IMR-90 (cell line): Measurements from ENCODE around the gene SWAP70. TPM values are rescaled to one million over a fixed set of nuclear protein-coding genes. Genes with fewer than 3 reads are reported as not detected.

ENCODE experiments used
- ATAC-seq: fragments of 200-7000 bp; cut with Tn5 transposase; 2 replicates; pipeline ENCODE4 v1.9.1; 2020; ENCODE audit warnings: low read depth, mild to moderate bottlenecking, moderate library complexity
- BruUV-seq: library from RNA; stranded (reverse); fragments of 400-500 nt; replicated peaks from 2 replicates; lab custom pipeline; 2021; lab: Mats Ljungman, UMichigan
- CTCF ChIA-PET: fragments of 300-600 bp; formaldehyde crosslinking; extraction: SDS; loops from one replicate; lab custom pipeline; 2021; ENCODE audit warnings: antibody characterized with exemption; lab: Yijun Ruan, JAX
- POLR2A ChIA-PET: fragments of 300-600 bp; sonication (Branson Sonifier 250); formaldehyde crosslinking; loops from one replicate; lab custom pipeline; 2022; ENCODE audit warnings: antibody characterized with exemption; ENCODE audit not compliant: unreplicated experiment; lab: Charles Lee
- DNase-seq: peaks from one replicate; pipeline ENCODE4 v3.0.0; 2013
- H2AFZ ChIP-seq: replicated peaks from 2 replicates; pipeline ENCODE3; 2013; ENCODE audit warnings: low read length, mild to moderate bottlenecking; ENCODE audit not compliant: poor library complexity
- H2AK5ac ChIP-seq: 2 replicates; pipeline ENCODE4 v1.6.1; 2013; ENCODE audit warnings: low read depth, low read length, inconsistent platforms
- H2AK9ac ChIP-seq: replicated peaks from 2 replicates; pipeline ENCODE3; 2013; ENCODE audit warnings: mild to moderate bottlenecking, low read depth, low read length, moderate library complexity; ENCODE audit not compliant: poor library complexity
- H2BK120ac ChIP-seq: 2 replicates; pipeline ENCODE4 v1.6.1; 2013; ENCODE audit warnings: low read depth, low read length, inconsistent platforms
- H2BK15ac ChIP-seq: 3 replicates; pipeline ENCODE4 v1.6.1; 2013; ENCODE audit warnings: low read depth, low read length, inconsistent platforms
- H2BK20ac ChIP-seq: 2 replicates; pipeline ENCODE4 v1.6.1; 2013; ENCODE audit warnings: low read depth, mild to moderate bottlenecking, inconsistent platforms, low read length, moderate library complexity
- H2BK5ac ChIP-seq: 2 replicates; pipeline ENCODE4 v1.6.1; 2013; ENCODE audit warnings: mild to moderate bottlenecking, low read depth, low read length, inconsistent platforms; ENCODE audit not compliant: poor library complexity, severe bottlenecking
- H3K14ac ChIP-seq: replicated peaks from 2 replicates; pipeline ENCODE4 v1.6.1; 2013; ENCODE audit warnings: low read depth, low read length, inconsistent platforms
- H3K18ac ChIP-seq: 2 replicates; pipeline ENCODE4 v1.6.1; 2013; ENCODE audit warnings: low read depth, low read length, control low read depth
- H3K23ac ChIP-seq: 2 replicates; pipeline ENCODE4 v1.6.1; 2013; ENCODE audit warnings: low read depth, low read length, inconsistent platforms
- H3K27ac ChIP-seq: 2 replicates; pipeline ENCODE4 v1.5.1; 2013; ENCODE audit warnings: mild to moderate bottlenecking, control low read depth, low read length; ENCODE audit not compliant: insufficient read depth
- H3K27me3 ChIP-seq: 2 replicates; pipeline ENCODE4 v1.6.1; 2013; ENCODE audit warnings: low read length; ENCODE audit not compliant: control insufficient read depth, insufficient read depth
- H3K36me3 ChIP-seq: 2 replicates; pipeline ENCODE4 v1.6.1; 2013; ENCODE audit warnings: low read length, mixed read lengths; ENCODE audit not compliant: control insufficient read depth, insufficient read depth
- H3K4ac ChIP-seq: 2 replicates; pipeline ENCODE4 v1.6.1; 2013; ENCODE audit warnings: low read depth, low read length, inconsistent platforms
- H3K4me1 ChIP-seq: 2 replicates; pipeline ENCODE4 v1.6.1; 2013; ENCODE audit warnings: low read length, mixed read lengths; ENCODE audit not compliant: control insufficient read depth, insufficient read depth
- H3K4me2 ChIP-seq: 2 replicates; pipeline ENCODE4 v1.6.1; 2013; ENCODE audit warnings: low read depth, mild to moderate bottlenecking, control low read depth, low read length, moderate library complexity
- H3K4me3 ChIP-seq: 2 replicates; pipeline ENCODE4 v1.5.1; 2013; ENCODE audit warnings: low read depth, mild to moderate bottlenecking, control low read depth, low read length, moderate library complexity; ENCODE audit not compliant: insufficient read depth
- H3K56ac ChIP-seq: 2 replicates; pipeline ENCODE4 v1.6.1; 2013; ENCODE audit warnings: low read length, inconsistent platforms; ENCODE audit not compliant: insufficient read depth; ENCODE audit errors: extremely low read depth
- H3K79me1 ChIP-seq, 2 experiments: 2 replicates each; pipeline ENCODE4 v1.6.1; 2013; ENCODE audit warnings: low read length in 2 of 2, inconsistent platforms in 1 of 2, low read depth in 1 of 2
- H3K9ac ChIP-seq: 2 replicates; pipeline ENCODE4 v1.6.1; 2013; ENCODE audit warnings: low read depth, low read length, control low read depth
- H3K9me1 ChIP-seq: 2 replicates; pipeline ENCODE4 v1.6.1; 2013; ENCODE audit warnings: low read length, inconsistent platforms; ENCODE audit not compliant: insufficient read depth
- H3K9me3 ChIP-seq: 2 replicates; pipeline ENCODE4 v1.6.1; 2013; ENCODE audit warnings: low read length; ENCODE audit not compliant: control insufficient read depth, insufficient read depth
- H4K20me1 ChIP-seq: 2 replicates; pipeline ENCODE4 v1.6.1; 2013; ENCODE audit warnings: low read length, inconsistent platforms; ENCODE audit not compliant: insufficient read depth
- H4K5ac ChIP-seq: 2 replicates; pipeline ENCODE4 v1.6.1; 2013; ENCODE audit warnings: mild to moderate bottlenecking, low read depth, low read length, control low read depth
- H4K8ac ChIP-seq, 2 experiments: 2 replicates each; pipeline ENCODE4 v1.6.1; 2013; ENCODE audit warnings: low read depth in 2 of 2, low read length in 2 of 2, control low read depth in 1 of 2, inconsistent platforms in 1 of 2
- H4K91ac ChIP-seq: 2 replicates; pipeline ENCODE4 v1.6.1; 2013; ENCODE audit warnings: low read depth, low read length, inconsistent platforms; ENCODE audit not compliant: insufficient read depth
- BHLHE40 ChIP-seq: fragments of 150-350 bp; IDR thresholded peaks from 2 replicates; pipeline ENCODE4 v1.6.1; 2016; ENCODE audit warnings: mild to moderate bottlenecking, low read depth, low read length
- CEBPB ChIP-seq: IDR thresholded peaks from 2 replicates; pipeline ENCODE4 v1.6.1; 2012; ENCODE audit warnings: low read depth, low read length, improper control_type of control experiment
- CHD1 ChIP-seq: IDR thresholded peaks from 2 replicates; pipeline ENCODE4 v1.6.1; 2012; ENCODE audit warnings: low read depth, low read length, improper control_type of control experiment
- CTCF ChIP-seq: conservative IDR thresholded peaks from 2 replicates; pipeline ENCODE4 v1.5.1; 2012; ENCODE audit warnings: mild to moderate bottlenecking, low read depth, low read length, improper control_type of control experiment
- FOS ChIP-seq: fragments of 150-350 bp; IDR thresholded peaks from 2 replicates; pipeline ENCODE4 v1.6.1; 2016; ENCODE audit warnings: low read depth, low read length
- MAFK ChIP-seq: IDR thresholded peaks from 2 replicates; pipeline ENCODE4 v1.6.1; 2012; ENCODE audit warnings: low read depth, low read length, improper control_type of control experiment
- MAZ ChIP-seq: IDR thresholded peaks from 2 replicates; pipeline ENCODE4 v1.6.1; 2012; ENCODE audit warnings: low read depth, mild to moderate bottlenecking, low read length, improper control_type of control experiment, moderate library complexity, borderline replicate concordance
- MXI1 ChIP-seq: IDR thresholded peaks from 2 replicates; pipeline ENCODE4 v1.6.1; 2012; ENCODE audit warnings: low read depth, mild to moderate bottlenecking, low read length, moderate library complexity, borderline replicate concordance
- NFE2L2 ChIP-seq: fragments of 150-350 bp; IDR thresholded peaks from 2 replicates; pipeline ENCODE4 v1.6.1; 2016; ENCODE audit warnings: low read depth, mild to moderate bottlenecking, low read length
- POLR2A ChIP-seq: IDR thresholded peaks from 2 replicates; pipeline ENCODE4 v1.6.1; 2012; ENCODE audit warnings: mild to moderate bottlenecking, low read depth, low read length
- RAD21 ChIP-seq: IDR thresholded peaks from 2 replicates; pipeline ENCODE4 v1.6.1; 2012; ENCODE audit warnings: low read length, improper control_type of control experiment
- RCOR1 ChIP-seq: IDR thresholded peaks from 2 replicates; pipeline ENCODE4 v1.6.1; 2012; ENCODE audit warnings: mild to moderate bottlenecking, low read length, improper control_type of control experiment; ENCODE audit not compliant: insufficient replicate concordance
- RFX5 ChIP-seq: IDR thresholded peaks from 2 replicates; pipeline ENCODE4 v1.8.0; 2012; ENCODE audit warnings: low read depth, mild to moderate bottlenecking, low read length, moderate library complexity
- SMC3 ChIP-seq: fragments of 150-350 bp; IDR thresholded peaks from 2 replicates; pipeline ENCODE4 v1.6.1; 2016; ENCODE audit warnings: low read depth, mild to moderate bottlenecking, antibody characterized with exemption, low read length, moderate library complexity
- USF2 ChIP-seq: fragments of 150-350 bp; IDR thresholded peaks from 2 replicates; pipeline ENCODE4 v1.6.1; 2017; ENCODE audit warnings: mild to moderate bottlenecking, antibody characterized with exemption, low read length, low read depth
- WGBS, 2 experiments: methylation state at CpG; one replicate each; pipeline versions ENCODE4 v1.1.5 to v1.1.7; 2013; ENCODE audit warnings: missing lambda C conversion rate in 2 of 2; ENCODE audit not compliant: insufficient read length in 1 of 2; ENCODE audit errors: extremely low coverage in 2 of 2; 5-methylcytosine and 5-hydroxymethylcytosine counted together
- dilution Hi-C: fragments of 300-500 bp; cut with HindIII; formaldehyde crosslinking; loops from one replicate; pipeline ENCODE4 v1.14.3; 2018; ENCODE audit warnings: low sequenced_read_pairs; ENCODE audit not compliant: unreplicated experiment
- in situ Hi-C: fragments of 300-500 bp; cut with MboI; formaldehyde crosslinking; loops from 3 replicates; pipeline ENCODE4 v1.14.3; 2019; ENCODE audit warnings: low sequenced_read_pairs, inconsistent platforms, mixed read lengths
- intact Hi-C: fragments of 100-400 bp; cut with micrococcal nuclease; formaldehyde crosslinking; loops from 2 replicates; pipeline ENCODE4 v1.10.0; 2022
- polyA plus RNA-seq, 3 experiments: library from polyadenylated mRNA; depleted of rRNA; stranded (reverse); fragments of >200 nt; gene quantifications; 2 replicates each; pipeline ENCODE4 v1.2.3, GENCODE V29; 2012; ENCODE audit warnings: low replicate concordance in 1 of 3
- total RNA-seq: library from RNA; depleted of rRNA; stranded (reverse); fragments of >200 nt; gene quantifications from 2 replicates; pipeline ENCODE4 v1.2.3, GENCODE V29; 2012
- TF ChIP-seq, protein P1 (sequence below): fragments of 150-350 bp; IDR thresholded peaks from 2 replicates; pipeline ENCODE4 v1.6.1; 2016; ENCODE audit warnings: low read depth, mild to moderate bottlenecking, low read length, moderate library complexity, borderline replicate concordance

SWAP70 gene
- total and polyA plus RNA-seq, 2 of the 4 experiments (the other 2 are of a cell fraction) = 15.5 to 19.9 TPM

DNA sequence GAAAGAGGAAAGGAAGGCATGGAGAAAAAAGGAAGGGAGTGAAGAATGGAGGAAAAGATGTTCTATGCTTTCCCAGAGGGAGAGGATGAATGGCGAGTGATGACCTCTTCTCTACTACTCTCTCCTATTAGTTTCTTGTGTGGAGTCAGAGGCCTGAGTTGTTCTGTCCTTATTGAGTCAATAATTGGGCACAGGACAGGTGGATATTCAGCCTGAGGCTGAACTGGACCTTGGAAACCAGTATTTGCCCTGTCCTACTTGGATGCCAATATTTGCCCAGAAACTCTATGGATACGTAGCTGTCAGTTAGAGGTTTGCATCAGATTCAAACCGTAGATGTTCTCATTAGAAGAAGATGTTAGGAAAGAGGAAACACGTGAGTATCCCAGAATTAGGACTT is 17.6 kb upstream of the SWAP70 start:
- Histone ChIP-seq H4K8ac (no peak overlapping the region), H3K4me1 (no peaks in the 10 kb centered on the region), H4K91ac (no peak overlapping the region), H4K5ac (no peak overlapping the region), H4K20me1 (no peaks in the 10 kb centered on the region), H3K9ac (no peak overlapping the region), H2BK20ac (no peak overlapping the region), H3K14ac (no peak overlapping the region), H2AK9ac (no peak overlapping the region), H3K4me2 (no peak overlapping the region), H3K18ac (no peak overlapping the region), H3K9me3 (no peaks in the 10 kb centered on the region), H2BK120ac (no peak overlapping the region), H3K4ac (no peak overlapping the region), H3K36me3 (no peaks in the 10 kb centered on the region), H2BK5ac (no peak overlapping the region), H2BK15ac (no peak overlapping the region), H2AK5ac (no peak overlapping the region), H3K79me1 (no peaks in the 10 kb centered on the region), H3K56ac (no peak overlapping the region), H3K27ac (no peak overlapping the region), H3K9me1 (no peaks in the 10 kb centered on the region), H2AFZ (no peak overlapping the region), H3K27me3 (no peaks in the 10 kb centered on the region), H3K23ac (no peak overlapping the region), H3K4me3 (no peak overlapping the region)
- CTCF ChIA-PET = no interaction called here
- POLR2A ChIA-PET = no interaction called here
- in situ Hi-C loops (no loop called here), intact Hi-C loops (no loop called here), dilution Hi-C loops (no loop called here)
- ATAC-seq (no peak), DNase-seq (no peak)
- WGBS, 2 experiments = no CpG with 5 or more reads among the region's 4 CpGs
- TF ChIP-seq, protein P1, sequence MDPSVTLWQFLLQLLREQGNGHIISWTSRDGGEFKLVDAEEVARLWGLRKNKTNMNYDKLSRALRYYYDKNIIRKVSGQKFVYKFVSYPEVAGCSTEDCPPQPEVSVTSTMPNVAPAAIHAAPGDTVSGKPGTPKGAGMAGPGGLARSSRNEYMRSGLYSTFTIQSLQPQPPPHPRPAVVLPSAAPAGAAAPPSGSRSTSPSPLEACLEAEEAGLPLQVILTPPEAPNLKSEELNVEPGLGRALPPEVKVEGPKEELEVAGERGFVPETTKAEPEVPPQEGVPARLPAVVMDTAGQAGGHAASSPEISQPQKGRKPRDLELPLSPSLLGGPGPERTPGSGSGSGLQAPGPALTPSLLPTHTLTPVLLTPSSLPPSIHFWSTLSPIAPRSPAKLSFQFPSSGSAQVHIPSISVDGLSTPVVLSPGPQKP = no peak
- TF ChIP-seq CEBPB (no peak), RCOR1 (no peak), CHD1 (no peak), NFE2L2 (no peak), POLR2A (no peak), MAZ (no peak), CTCF (no peak), SMC3 (no peak), RFX5 (no peak), FOS (no peak), RAD21 (no peak), MXI1 (no peak), BHLHE40 (no peak), MAFK (no peak), USF2 (no peak)
- BruUV-seq = no TSS peak
